ENCODE data around the gene ZNF521. TPM values are rescaled to one million over a fixed set of nuclear protein-coding genes. Genes with fewer than 3 reads are reported as not detected.

ZNF521 gene
- total RNA-seq, 2 experiments from 2014 or later, result 0.85 to 2.8 TPM

- H3K4me3 ChIP-seq (ENCODE audit: low read depth, low read length, poor library complexity, severe bottlenecking), result no peak overlapping the region
- H3K27ac ChIP-seq (ENCODE audit: low read depth, low read length, poor library complexity, severe bottlenecking), result no peak overlapping the region
- intact Hi-C loops (cut with micrococcal nuclease; ENCODE audit: unreplicated experiment), result no loop called here
- no TSS peak for BruUV-seq (replicated peaks)
- DNase-seq (ENCODE audit: low spot score), result no peak
- H3K36me3 ChIP-seq (ENCODE audit: insufficient read depth, low read length), result no peaks in the 10 kb centered on the region
- no peaks in the 10 kb centered on the region for H3K9me3 ChIP-seq (ENCODE audit: low read length)
- H2AFZ ChIP-seq (ENCODE audit: low read length), result no peak overlapping the region
- H3K4me2 ChIP-seq (ENCODE audit: low read length), result no peak overlapping the region
- H4K20me1 ChIP-seq (ENCODE audit: insufficient read depth, low read length), result no peaks in the 10 kb centered on the region
- no peaks in the 10 kb centered on the region for H3K4me1 ChIP-seq (ENCODE audit: insufficient read depth, low read length, poor library complexity, severe bottlenecking)
- H3K9me2 ChIP-seq (ENCODE audit: insufficient read depth, low read length), result no peaks in the 10 kb centered on the region
- no peak for TF ChIP-seq EZH2phosphoT487 (IDR thresholded peaks at IDR 0.05; ENCODE audit: borderline replicate concordance, low read depth, low read length)
- POLR2A ChIA-PET, result interaction anchor here (0.5 kb wide), 2 partner anchors 85 to 445 kb away, joined by 3 read pairs; no protein-coding TSS in a partner anchor
- CTCF ChIA-PET (ENCODE audit: unreplicated experiment), result no interaction called here
- no peaks in the 10 kb centered on the region for H3K79me2 ChIP-seq (ENCODE audit: insufficient read depth, low read depth, low read length)
These were observed 24.4 kb downstream of the ZNF521 start for GRCh38 chr18:25327584-25327983.

- TF ChIP-seq, protein P1, sequence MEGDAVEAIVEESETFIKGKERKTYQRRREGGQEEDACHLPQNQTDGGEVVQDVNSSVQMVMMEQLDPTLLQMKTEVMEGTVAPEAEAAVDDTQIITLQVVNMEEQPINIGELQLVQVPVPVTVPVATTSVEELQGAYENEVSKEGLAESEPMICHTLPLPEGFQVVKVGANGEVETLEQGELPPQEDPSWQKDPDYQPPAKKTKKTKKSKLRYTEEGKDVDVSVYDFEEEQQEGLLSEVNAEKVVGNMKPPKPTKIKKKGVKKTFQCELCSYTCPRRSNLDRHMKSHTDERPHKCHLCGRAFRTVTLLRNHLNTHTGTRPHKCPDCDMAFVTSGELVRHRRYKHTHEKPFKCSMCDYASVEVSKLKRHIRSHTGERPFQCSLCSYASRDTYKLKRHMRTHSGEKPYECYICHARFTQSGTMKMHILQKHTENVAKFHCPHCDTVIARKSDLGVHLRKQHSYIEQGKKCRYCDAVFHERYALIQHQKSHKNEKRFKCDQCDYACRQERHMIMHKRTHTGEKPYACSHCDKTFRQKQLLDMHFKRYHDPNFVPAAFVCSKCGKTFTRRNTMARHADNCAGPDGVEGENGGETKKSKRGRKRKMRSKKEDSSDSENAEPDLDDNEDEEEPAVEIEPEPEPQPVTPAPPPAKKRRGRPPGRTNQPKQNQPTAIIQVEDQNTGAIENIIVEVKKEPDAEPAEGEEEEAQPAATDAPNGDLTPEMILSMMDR (conservative IDR thresholded peaks at IDR 0.05; ENCODE audit: low read length), result no peak
- no peak for TF ChIP-seq EZH2phosphoT487 (IDR thresholded peaks at IDR 0.05; ENCODE audit: borderline replicate concordance, low read depth, low read length)
- intact Hi-C loops (cut with micrococcal nuclease; ENCODE audit: unreplicated experiment), result no loop called here
- POLR2A ChIA-PET, result interaction anchor here (1.0 kb wide), 1 partner anchor 26 kb away, joined by 3 read pairs; no protein-coding TSS in a partner anchor
- DNase-seq (ENCODE audit: low spot score), result no peak
- no peaks in the 10 kb centered on the region for H3K4me1 ChIP-seq (ENCODE audit: insufficient read depth, low read length, poor library complexity, severe bottlenecking)
- H3K4me2 ChIP-seq (ENCODE audit: low read length), result no peak overlapping the region
- no peak overlapping the region for H3K27ac ChIP-seq (ENCODE audit: low read depth, low read length, poor library complexity, severe bottlenecking)
- no TSS peak for BruUV-seq (replicated peaks)
- no peaks in the 10 kb centered on the region for H3K79me2 ChIP-seq (ENCODE audit: insufficient read depth, low read depth, low read length)
- CTCF ChIA-PET (ENCODE audit: unreplicated experiment), result no interaction called here
- H3K9me3 ChIP-seq (ENCODE audit: low read length), result no peaks in the 10 kb centered on the region
- no peak overlapping the region for H3K4me3 ChIP-seq (ENCODE audit: low read depth, low read length, poor library complexity, severe bottlenecking)
- H2AFZ ChIP-seq (ENCODE audit: low read length), result no peak overlapping the region
- H4K20me1 ChIP-seq (ENCODE audit: insufficient read depth, low read length), result no peaks in the 10 kb centered on the region
- H3K36me3 ChIP-seq (ENCODE audit: insufficient read depth, low read length), result no peaks in the 10 kb centered on the region
- no peaks in the 10 kb centered on the region for H3K9me2 ChIP-seq (ENCODE audit: insufficient read depth, low read length)
These were observed 25.5 kb downstream of the ZNF521 start for GRCh38 chr18:25326361-25326952.

- ChIA-PET CTCF (ENCODE audit: unreplicated experiment) (no interaction called here), POLR2A (interaction anchor here (0.7 to 0.8 kb wide), 3 partner anchors 15 to 115 kb away, joined by 4 to 7 read pairs (median 5); no protein-coding TSS in a partner anchor)
- Histone ChIP-seq H3K4me3 (ENCODE audit: low read depth, low read length, poor library complexity, severe bottlenecking) (no peak overlapping the region), H3K4me2 (ENCODE audit: low read length) (no peak overlapping the region), H3K27ac (ENCODE audit: low read depth, low read length, poor library complexity, severe bottlenecking) (peak overlapping the region; percentile 37), H4K20me1 (ENCODE audit: insufficient read depth, low read length) (no peaks in the 10 kb centered on the region), H3K4me1 (ENCODE audit: insufficient read depth, low read length, poor library complexity, severe bottlenecking) (no peaks in the 10 kb centered on the region), H3K9me3 (ENCODE audit: low read length) (no peaks in the 10 kb centered on the region), H2AFZ (ENCODE audit: low read length) (no peak overlapping the region), H3K79me2 (ENCODE audit: insufficient read depth, low read depth, low read length) (no peaks in the 10 kb centered on the region), H3K36me3 (ENCODE audit: insufficient read depth, low read length) (no peaks in the 10 kb centered on the region), H3K9me2 (ENCODE audit: insufficient read depth, low read length) (no peaks in the 10 kb centered on the region)
- intact Hi-C loops (cut with micrococcal nuclease; ENCODE audit: unreplicated experiment), result no loop called here
- no TSS peak for BruUV-seq (replicated peaks)
- no peak for TF ChIP-seq EZH2phosphoT487 (IDR thresholded peaks at IDR 0.05; ENCODE audit: borderline replicate concordance, low read depth, low read length)
- TF ChIP-seq, protein P1 (conservative IDR thresholded peaks at IDR 0.05; ENCODE audit: low read length), result no peak
- no peak for DNase-seq (ENCODE audit: low spot score)
These were observed 29.2 kb downstream of the ZNF521 start for GRCh38 chr18:25322806-25323205.

All from OCI-LY7 (cell line).